Measurements from ENCODE around the gene CYP19A1.
A peak's percentile ranks its signal among the peaks of the same experiment; 100 is the strongest.
"Not testable (repeated sequence)": the region's sequence is repeated elsewhere in the genome, so short reads cannot be mapped to it uniquely, and the experiment has no call there.

Gene CYP19A1

GRCh38 chr15:51288143-51289065 is 50.0 kb downstream of the CYP19A1 start:
- no peak for DNase-seq

GRCh38 chr15:51286816-51287215 is 51.6 kb downstream of the CYP19A1 start:
- no peak for DNase-seq

GRCh38 chr15:51285399-51285798 is 53.0 kb downstream of the CYP19A1 start:
- peak; percentile 56 for DNase-seq

DNA sequence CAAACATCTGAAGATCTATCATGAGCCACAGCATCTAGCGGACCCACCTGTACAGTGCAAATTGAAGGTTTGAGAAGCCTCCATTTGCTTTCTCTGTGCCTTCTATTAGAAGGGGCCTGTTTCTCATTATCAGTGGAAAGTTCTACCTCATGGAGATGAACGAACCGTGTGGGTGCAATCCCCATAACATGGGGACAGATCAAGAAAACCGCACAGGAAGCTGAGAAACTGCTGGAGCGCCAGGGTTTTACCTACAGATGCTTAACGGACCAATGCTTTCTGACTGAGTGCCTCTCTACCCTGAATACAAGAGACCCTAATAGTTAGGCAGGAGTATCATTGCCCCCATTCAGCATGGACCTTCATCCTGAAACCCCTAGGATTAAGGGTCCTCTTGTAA is 53.5 kb downstream of the CYP19A1 start:
- no peak for DNase-seq

- no peak for DNase-seq
Observed at GRCh38 chr15:51283026-51283425, 55.4 kb downstream of the CYP19A1 start.

DNA sequence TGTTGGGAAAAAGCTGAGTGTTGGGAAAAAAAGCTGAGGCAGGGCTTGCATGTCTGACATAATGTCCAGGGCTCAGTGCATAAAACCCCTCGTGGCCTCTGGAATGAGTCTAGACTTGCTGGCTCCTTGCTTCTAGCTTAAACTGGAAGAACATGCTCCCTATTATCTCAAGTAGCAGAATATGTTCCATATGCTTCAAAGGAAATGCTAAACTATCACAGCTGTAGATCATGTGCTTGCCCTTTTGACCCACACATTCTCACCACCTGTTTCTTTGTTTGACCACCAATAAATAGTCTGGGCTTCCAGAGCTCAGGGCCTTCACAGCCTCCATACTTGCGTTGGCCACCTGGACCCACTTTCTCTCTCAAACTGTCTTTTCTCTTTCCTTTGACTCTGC is 56.2 kb downstream of the CYP19A1 start:
- DNase-seq, result peak; percentile 39

GRCh38 chr15:51281368-51281967 is 56.9 kb downstream of the CYP19A1 start:
- peak; percentile 64 for DNase-seq

- DNase-seq, result no peak
Observed at GRCh38 chr15:51280838-51281237, 57.6 kb downstream of the CYP19A1 start.

DNA sequence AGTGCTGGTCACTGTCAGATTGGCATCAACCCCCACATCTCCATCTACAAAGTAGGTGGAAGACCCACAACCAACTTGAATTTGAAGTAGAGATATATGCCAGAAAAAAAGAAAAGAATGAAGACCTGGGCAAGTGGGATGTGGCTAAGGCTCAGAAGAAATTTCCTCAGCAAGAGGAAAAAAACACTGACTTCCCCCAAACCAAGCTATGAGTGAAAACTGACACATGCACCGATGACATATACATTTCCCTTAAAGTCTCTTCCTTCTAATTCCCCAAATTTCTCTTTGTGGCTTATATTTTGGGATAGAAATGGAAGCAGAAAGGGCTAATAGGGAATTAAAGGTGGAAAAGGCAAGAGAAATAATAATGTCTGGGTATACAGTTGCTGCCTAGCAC is 59.0 kb downstream of the CYP19A1 start:
- no peak for DNase-seq

DNA sequence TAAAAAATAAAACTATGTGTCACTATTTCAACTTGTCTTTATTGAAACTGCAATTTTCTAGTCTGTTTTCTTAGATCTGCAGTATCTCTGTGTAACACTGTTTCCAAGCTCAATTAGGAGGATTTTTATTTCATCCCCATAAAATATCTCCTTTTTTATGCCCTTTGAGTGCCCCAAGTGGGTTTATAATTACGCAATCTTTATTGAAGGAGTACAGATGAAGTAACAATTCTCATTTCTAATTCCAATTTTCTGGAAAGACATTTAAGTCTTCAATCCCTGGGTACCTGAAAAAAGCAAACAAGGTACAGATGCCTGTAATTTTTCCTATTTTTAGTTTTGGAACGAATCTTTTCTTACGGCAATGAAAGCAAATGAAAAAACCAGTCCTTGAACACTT is 61.3 kb downstream of the CYP19A1 start:
- DNase-seq, result no peak

- peak; percentile 31 for DNase-seq
Observed at GRCh38 chr15:51274956-51275355, 63.4 kb downstream of the CYP19A1 start.

GRCh38 chr15:51270706-51271105 is 67.7 kb downstream of the CYP19A1 start:
- no peak for DNase-seq

DNA sequence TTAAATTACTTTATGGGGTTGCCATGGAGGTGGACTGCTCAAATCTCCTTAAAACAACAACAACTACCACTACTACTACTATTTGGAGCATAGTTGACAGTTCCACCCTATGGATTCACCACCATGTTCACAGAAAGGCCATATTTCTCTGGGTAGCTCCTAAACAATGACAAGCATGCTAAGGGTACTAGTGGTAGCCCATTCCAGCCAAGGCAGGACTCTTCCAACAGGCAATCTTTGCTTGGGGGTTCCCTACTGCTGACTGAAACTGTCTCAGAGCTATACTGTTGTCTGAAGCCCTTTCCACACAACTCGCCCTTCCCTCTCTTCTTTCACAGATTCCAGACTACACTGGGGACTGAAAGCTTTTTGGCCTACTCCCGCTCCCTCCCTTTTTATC is 68.9 kb downstream of the CYP19A1 start:
- no peak for DNase-seq

DNA sequence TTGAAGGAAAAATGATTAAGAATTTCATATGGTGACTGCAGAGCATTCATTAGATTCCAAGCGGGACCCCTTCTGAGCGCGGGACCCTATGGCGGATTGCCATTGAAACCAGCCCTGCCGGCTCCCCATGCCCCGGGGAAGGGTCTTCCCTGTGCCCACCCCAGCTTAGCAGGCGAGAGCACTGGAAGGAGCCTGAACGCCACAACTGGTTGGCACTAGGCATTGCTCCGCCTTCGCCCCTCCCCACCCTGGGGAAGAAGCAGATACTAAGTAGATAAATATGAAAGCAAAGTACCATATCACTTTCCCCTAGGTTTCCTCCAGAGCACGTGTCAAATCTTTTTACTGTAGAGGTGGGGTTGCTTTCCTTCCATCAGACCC is 70.7 kb downstream of the CYP19A1 start:
- DNase-seq, result peak; percentile 47

DNA sequence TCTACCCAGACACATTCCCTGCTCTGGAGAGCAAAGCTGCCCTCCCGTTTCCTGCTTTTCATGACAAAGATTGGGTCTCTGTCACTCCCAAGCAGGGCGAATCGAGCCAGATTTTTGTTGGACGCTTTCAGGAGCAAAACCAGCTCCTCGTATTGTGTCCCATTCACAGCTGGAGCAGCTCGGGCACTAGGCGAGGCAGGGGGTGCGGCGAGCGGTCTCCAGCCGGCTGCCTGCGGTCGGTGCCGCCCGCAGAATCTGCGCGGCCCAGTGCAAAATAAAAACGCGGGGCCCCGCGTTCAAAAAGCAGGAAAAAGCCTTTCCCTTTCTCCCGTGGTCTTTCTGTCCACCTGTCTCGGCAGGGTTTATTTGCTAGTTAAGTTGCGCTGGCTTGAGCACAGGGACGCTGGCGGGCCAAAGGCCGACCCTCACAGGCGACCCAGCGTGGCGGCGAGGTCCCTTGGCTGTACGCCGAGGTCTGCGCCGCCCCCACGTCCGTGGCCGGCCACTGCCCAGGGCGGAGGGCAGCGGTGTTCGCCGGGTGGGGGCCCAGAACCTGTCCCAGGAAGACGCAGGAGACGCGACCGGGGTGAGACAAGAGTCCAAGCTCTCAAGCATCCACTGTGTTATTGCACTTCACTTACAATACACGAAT is 71.2 kb downstream of the CYP19A1 start:
- peak; percentile 45 for DNase-seq

GRCh38 chr15:51266656-51267050 is 71.7 kb downstream of the CYP19A1 start:
- no peak for DNase-seq

- DNase-seq, result no peak
Observed at GRCh38 chr15:51265037-51265555, 73.3 kb downstream of the CYP19A1 start.

GRCh38 chr15:51263726-51264125 is 74.7 kb downstream of the CYP19A1 start:
- no peak for DNase-seq

DNA sequence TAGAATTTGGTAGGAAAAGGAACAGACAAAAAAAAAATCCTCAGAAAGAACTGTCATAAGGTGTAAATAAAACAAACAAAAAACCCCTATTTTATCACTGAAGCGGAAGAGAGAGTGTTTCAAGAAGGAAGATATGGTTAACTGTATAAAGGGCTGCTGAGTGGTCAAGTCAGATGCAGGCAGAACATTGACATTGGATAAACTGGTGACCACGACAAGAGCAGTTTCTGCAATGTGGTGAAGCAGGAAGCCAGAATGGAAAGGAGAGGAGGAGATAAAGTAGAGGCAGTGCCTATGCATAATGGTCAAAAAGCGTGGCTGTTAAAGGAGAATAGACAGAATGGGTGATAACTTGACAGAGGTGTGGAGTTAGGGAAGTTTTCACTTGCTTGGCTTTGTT is 75.3 kb downstream of the CYP19A1 start:
- no peak for DNase-seq

DNA sequence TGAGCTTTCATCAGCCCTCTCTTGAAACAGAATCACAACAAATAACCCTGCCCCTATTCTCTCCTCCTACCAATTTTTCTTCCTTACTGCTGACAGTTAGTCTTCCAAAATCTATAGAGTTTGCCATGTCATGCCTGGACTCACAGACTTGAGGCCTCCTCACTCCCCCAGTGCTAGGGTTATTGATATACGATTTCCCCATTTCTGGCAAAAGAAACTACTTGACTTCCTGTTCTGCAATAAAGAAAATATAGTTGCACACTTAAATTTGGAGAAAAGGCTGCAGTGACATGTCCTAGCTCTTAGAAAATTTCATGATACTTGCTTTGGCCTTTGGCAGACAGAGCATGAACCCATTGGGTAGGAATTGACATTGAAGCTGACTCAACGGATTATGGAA is 75.9 kb downstream of the CYP19A1 start:
- no peak for DNase-seq

- not testable (repeated sequence) for DNase-seq
Observed at GRCh38 chr15:51261113-51261512, 77.3 kb downstream of the CYP19A1 start.

DNA sequence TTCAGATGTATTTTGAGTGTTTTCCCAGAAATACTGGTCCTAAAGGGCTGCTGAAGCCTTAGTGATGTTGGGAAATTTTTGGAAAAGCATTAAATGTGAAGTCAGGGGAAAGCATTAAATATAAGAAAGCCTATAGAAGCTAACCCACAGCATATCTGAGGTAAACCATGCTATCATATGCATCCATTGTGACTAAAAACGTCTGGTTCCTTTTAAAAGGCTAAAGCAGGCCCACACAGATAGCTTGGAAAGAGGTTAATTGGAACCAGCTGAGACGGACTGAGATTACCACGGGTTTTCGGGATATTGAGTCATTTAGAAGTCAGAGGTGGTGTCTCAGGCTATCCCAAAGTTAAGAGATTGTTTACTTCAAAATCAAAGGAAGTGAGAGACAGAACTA is 78.2 kb downstream of the CYP19A1 start:
- no peak for DNase-seq

DNA sequence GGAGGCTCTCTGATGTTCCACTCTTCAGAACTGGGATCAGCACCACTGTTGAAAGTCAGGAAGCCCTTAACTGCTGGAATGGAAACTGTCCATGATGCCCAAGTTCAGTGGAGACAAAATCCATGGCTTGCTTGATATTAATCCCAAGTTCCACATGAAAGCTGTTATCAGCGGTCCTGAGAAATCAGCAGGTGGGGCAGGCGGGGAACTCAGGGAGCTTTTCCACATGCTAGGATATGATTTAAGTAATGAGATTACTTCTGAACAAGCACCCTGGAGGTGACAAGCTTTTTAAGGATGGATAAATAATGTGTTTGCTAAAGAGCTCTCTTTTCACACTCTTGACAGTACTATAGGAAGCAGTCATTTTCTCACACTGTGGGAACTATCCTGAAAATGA is 82.9 kb downstream of the CYP19A1 start:
- no peak for DNase-seq

- DNase-seq, result no peak
Observed at GRCh38 chr15:51253366-51253765, 85.0 kb downstream of the CYP19A1 start.

All from right hindlimb (tissue), 1 donor.